ENCODE results near the gene BCAS3.

Gene BCAS3

GRCh38 chr17:61227866-61228265, 550.2 kb downstream of the BCAS3 start:
- no peak for TF ChIP-seq GATA2 (IDR thresholded peaks at IDR 0.05; ENCODE audit: low read depth, low read length)
- TF ChIP-seq GATA3 (IDR thresholded peaks at IDR 0.05; ENCODE audit: low read depth, low read length) = no peak

- TF ChIP-seq GATA2 (IDR thresholded peaks at IDR 0.05; ENCODE audit: low read depth, low read length) = no peak
- no peak for TF ChIP-seq GATA3 (IDR thresholded peaks at IDR 0.05; ENCODE audit: low read depth, low read length)
Observed at GRCh38 chr17:61230461-61230860, 552.8 kb downstream of the BCAS3 start.

- TF ChIP-seq GATA3 (IDR thresholded peaks at IDR 0.05; ENCODE audit: low read depth, low read length) (no peak), GATA2 (IDR thresholded peaks at IDR 0.05; ENCODE audit: low read depth, low read length) (no peak)
Observed at GRCh38 chr17:61230972-61231820, 553.5 kb downstream of the BCAS3 start.

GRCh38 chr17:61232871-61233270, 555.2 kb downstream of the BCAS3 start:
- TF ChIP-seq GATA3 (IDR thresholded peaks at IDR 0.05; ENCODE audit: low read depth, low read length) = no peak
- no peak for TF ChIP-seq GATA2 (IDR thresholded peaks at IDR 0.05; ENCODE audit: low read depth, low read length)

GRCh38 chr17:61233991-61234750, 556.5 kb downstream of the BCAS3 start:
- TF ChIP-seq GATA3 (IDR thresholded peaks at IDR 0.05; ENCODE audit: low read depth, low read length) (no peak), GATA2 (IDR thresholded peaks at IDR 0.05; ENCODE audit: low read depth, low read length) (no peak)

GRCh38 chr17:61235001-61235826, 557.6 kb downstream of the BCAS3 start:
- TF ChIP-seq GATA2 (IDR thresholded peaks at IDR 0.05; ENCODE audit: low read depth, low read length) (no peak), GATA3 (IDR thresholded peaks at IDR 0.05; ENCODE audit: low read depth, low read length) (no peak)

- TF ChIP-seq GATA3 (IDR thresholded peaks at IDR 0.05; ENCODE audit: low read depth, low read length) = no peak
- peak; percentile 26; the same call in 1 of the 2 replicates for TF ChIP-seq GATA2 (IDR thresholded peaks at IDR 0.05; ENCODE audit: low read depth, low read length)
Observed at GRCh38 chr17:61235827-61236197, 558.2 kb downstream of the BCAS3 start.

GRCh38 chr17:61237275-61237674, 559.6 kb downstream of the BCAS3 start:
- TF ChIP-seq GATA2 (IDR thresholded peaks at IDR 0.05; ENCODE audit: low read depth, low read length) = no peak
- no peak for TF ChIP-seq GATA3 (IDR thresholded peaks at IDR 0.05; ENCODE audit: low read depth, low read length)

- TF ChIP-seq GATA3 (IDR thresholded peaks at IDR 0.05; ENCODE audit: low read depth, low read length) = no peak
- no peak for TF ChIP-seq GATA2 (IDR thresholded peaks at IDR 0.05; ENCODE audit: low read depth, low read length)
Observed at GRCh38 chr17:61238455-61238933, 560.8 kb downstream of the BCAS3 start.

GRCh38 chr17:61239327-61239726, 561.7 kb downstream of the BCAS3 start:
- no peak for TF ChIP-seq GATA2 (IDR thresholded peaks at IDR 0.05; ENCODE audit: low read depth, low read length)
- no peak for TF ChIP-seq GATA3 (IDR thresholded peaks at IDR 0.05; ENCODE audit: low read depth, low read length)

- TF ChIP-seq GATA2 (IDR thresholded peaks at IDR 0.05; ENCODE audit: low read depth, low read length) = no peak
- no peak for TF ChIP-seq GATA3 (IDR thresholded peaks at IDR 0.05; ENCODE audit: low read depth, low read length)
Observed at GRCh38 chr17:61239953-61240352, 562.3 kb downstream of the BCAS3 start.

- TF ChIP-seq GATA3 (IDR thresholded peaks at IDR 0.05; ENCODE audit: low read depth, low read length) (no peak), GATA2 (IDR thresholded peaks at IDR 0.05; ENCODE audit: low read depth, low read length) (no peak)
Observed at GRCh38 chr17:61240851-61241468, 563.3 kb downstream of the BCAS3 start.

GRCh38 chr17:61245706-61246135, 568.1 kb downstream of the BCAS3 start:
- TF ChIP-seq GATA3 (IDR thresholded peaks at IDR 0.05; ENCODE audit: low read depth, low read length) (no peak), GATA2 (IDR thresholded peaks at IDR 0.05; ENCODE audit: low read depth, low read length) (no peak)

Data from SH-SY5Y (cell line).